GM18951 (cell line): ENCODE data around the gene YIF1A.
"Not testable (repeated sequence)": the region's sequence is repeated elsewhere in the genome, so short reads cannot be mapped to it uniquely, and the experiment has no call there.

Experiments used
- POLR2A ChIP-seq: IDR thresholded peaks from 4 replicates; pipeline ENCODE4 v1.6.1; 2011; ENCODE audit warnings: mild to moderate bottlenecking; ENCODE audit not compliant: insufficient read length, insufficient read depth; ENCODE audit errors: extremely low read depth
- in situ Hi-C: fragments of 300-500 bp; cut with MboI; formaldehyde crosslinking; loops from one replicate; pipeline ENCODE4 v1.12.0; 2022; ENCODE audit warnings: low sequenced_read_pairs, mixed read lengths, inconsistent platforms; ENCODE audit not compliant: unreplicated experiment

Gene YIF1A

GRCh38 chr11:66258473-66258893 is 30.5 kb downstream of the YIF1A start:
- TF ChIP-seq POLR2A = no peak
- in situ Hi-C loops = no loop called here

DNA sequence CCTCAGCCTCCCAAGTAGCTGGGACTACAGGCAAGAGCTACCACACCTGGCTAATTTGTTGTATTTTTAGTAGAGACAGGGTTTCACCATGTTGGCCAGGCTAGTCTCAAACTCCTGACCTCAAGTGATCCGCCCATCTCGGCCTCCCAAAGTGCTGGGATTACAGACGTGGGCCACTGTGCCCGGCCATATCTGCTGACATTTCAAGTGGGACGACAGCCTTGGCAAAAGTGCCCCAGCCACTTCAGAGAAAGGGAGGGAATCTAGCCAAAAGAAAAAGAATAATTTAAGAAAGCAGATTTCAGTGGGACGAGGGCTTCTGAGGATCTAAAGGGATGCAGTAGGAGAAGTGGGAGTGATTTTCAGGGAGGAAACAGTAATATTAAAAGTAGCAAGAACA is 35.9 kb downstream of the YIF1A start:
- in situ Hi-C loops = not testable (repeated sequence)

- TF ChIP-seq POLR2A = no peak
- in situ Hi-C loops = no loop called here
These were observed 37.1 kb downstream of the YIF1A start for GRCh38 chr11:66251809-66252208.

DNA sequence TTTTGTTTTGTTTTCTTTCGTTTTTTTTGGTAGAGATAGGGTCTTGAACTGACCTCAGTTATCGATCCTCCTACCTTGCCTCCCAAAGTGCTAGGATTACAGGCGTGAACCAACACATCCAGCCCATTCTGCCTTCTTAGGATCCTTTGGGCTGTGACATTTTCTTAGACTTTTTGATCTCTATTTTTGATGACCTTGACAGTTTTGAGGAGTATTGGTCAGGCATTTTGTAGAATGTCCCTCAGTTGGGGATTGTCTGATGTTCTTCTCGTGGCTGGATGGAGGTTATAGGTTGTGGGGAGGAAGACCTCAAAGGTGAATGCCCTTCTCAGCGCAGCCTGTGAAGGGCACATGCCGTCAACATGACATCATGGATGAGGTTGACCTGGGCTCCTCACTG is 40.0 kb downstream of the YIF1A start:
- TF ChIP-seq POLR2A = no peak
- in situ Hi-C loops = no loop called here

GRCh38 chr11:66247801-66248200 is 41.1 kb downstream of the YIF1A start:
- no peak for TF ChIP-seq POLR2A

DNA sequence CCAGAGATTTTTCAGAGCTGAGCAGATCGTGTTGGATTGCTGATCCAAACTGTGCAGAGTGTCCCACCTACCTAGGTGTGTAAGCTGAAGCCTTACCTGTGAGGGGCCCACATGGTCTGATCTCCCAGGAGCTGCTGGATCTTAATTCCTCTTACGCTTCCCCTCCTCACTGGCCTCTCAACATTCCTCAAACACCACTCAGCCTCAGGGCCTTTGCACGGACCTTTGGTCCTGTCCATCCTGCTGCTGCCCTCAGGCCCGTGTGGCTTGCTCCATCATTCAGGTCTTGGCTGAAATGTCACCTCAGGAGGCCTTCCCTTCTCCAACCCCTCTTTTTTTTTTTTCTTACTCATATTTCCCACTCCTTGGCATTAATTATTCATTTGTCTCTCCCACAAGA is 41.6 kb downstream of the YIF1A start:
- no peak for TF ChIP-seq POLR2A

More at GRCh38 chr11:66247801-66248200, 41.1 kb downstream of the YIF1A start:
- in situ Hi-C loops = no loop called here

DNA sequence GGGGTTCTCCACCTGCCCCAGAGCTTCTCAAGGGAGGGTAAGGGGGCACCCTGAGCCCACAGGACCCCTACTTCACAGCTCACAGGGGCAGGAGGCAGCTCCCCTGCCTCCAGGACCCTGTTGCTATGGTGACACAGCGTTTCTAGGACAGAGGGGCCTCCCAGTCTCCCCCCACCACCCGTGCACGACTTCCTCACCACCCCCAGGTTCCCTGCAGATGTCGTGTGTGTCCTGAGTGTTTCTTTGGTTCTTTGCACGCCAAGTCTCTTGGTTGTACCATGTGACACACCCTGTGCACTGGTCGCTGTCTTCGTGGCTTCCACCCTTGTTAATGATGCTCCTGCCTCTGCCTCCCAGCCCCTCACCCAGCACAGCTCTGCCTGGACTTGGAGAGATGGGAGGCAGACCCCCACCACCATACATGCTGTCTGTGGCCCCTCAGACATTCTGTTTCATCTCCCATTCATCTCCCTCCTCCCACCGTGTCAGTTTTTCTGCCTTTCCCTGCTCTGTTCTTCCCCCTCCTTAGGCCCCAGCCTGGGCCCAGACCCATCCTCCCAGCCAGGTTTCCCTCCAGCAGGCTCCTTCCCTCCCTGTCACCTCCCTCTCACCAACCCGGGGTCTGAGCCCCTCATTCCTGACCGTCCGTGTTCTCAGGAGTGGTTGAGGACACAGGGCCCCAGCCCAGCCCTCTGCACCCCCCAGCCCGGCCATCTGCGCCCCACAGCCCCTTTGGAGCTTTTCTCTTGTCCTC is 45.0 kb downstream of the YIF1A start:
- no peak for TF ChIP-seq POLR2A
- in situ Hi-C loops = no loop called here

More for the DNA sequence above, 41.6 kb downstream of the YIF1A start:
- in situ Hi-C loops = no loop called here

DNA sequence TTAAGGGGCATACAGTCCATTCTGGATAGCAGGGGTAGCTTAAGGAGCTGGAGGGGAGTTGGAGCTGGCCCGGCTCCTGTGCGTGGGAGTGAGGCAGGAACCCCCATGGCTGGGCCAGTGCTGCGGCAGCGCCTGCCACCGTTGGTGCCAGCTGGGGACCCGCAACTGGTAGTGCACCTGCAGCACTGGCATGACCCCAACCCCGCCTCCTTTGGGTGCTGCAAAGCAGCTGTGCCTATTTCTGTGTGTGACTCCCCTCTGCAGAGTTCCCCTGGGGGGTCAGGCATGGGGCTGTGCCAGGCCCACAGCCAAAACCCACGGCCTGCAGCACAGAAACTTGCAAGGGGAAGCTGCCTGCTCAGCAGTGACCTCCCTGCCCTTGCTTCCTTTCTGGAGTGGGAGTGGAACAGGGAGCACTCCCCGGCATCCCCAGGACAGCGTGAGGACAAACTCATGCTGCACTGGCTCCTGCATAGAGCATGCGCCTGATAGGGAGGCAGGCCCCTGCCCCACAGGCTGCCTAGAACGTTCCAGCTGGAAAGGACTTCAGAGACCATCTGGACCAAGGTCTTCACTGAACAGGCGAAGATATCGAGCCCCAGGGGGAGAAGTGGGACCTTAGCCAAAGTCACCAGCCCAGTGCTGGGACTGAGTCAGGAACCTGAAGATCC is 46.7 kb downstream of the YIF1A start:
- in situ Hi-C loops = no loop called here
- TF ChIP-seq POLR2A = no peak

DNA sequence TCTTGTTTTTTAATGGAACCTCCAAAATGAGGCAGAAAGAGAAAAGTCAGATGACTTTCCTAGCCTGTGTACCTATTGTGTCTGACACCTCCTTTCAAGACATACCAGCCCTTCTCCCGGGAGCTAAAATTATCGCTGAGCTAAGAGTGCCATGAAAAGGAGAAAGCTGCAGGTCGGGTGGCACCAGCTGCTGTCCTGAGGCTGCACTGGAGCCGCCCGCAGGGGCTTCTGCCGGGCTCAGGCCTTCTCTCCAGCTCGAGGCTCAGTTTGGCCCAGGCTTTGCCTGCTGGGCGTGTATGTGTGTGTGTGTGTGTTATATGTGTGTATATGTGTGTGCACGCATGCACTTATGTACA is 48.2 kb downstream of the YIF1A start:
- in situ Hi-C loops = no loop called here
- TF ChIP-seq POLR2A = no peak

DNA sequence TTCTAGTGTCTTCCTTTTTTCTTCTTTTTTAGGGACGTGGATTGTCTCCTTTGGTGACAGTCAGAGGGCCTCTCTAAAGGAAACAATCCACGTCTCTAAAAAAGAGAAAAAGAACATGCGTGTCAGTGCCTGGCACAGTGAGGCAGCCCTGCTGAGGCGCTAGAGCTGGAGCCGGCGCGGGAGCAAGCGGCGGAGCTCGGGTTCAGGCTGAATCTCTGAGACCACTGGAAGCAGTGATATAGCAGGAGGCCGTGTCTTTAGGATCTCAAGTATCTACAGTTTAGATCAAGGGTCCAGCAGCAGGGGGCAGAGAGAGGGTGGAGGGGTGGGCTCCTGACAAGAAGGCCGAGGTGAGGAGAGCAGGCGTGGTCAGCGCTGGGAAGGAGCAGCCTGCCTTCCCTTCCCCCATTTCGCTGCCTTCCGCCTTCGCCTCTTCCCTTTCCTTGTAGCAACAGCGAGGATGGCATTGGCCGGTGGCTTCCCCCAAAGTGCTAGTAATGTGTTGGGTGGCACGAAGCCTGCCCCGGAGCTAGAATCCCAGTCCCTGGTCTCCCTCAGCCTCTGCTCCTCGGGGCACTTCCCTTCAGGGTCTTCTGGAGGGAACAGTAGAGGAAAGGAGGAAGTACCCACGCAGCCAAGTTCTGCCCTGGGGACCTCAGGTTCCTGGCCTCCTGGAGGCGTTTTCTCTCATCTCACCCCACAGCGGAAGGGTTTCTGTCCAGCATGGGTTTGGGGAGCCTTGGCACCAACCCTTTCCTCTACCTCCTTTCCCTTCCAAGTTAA is 48.8 kb downstream of the YIF1A start:
- in situ Hi-C loops = no loop called here
- TF ChIP-seq POLR2A = no peak

DNA sequence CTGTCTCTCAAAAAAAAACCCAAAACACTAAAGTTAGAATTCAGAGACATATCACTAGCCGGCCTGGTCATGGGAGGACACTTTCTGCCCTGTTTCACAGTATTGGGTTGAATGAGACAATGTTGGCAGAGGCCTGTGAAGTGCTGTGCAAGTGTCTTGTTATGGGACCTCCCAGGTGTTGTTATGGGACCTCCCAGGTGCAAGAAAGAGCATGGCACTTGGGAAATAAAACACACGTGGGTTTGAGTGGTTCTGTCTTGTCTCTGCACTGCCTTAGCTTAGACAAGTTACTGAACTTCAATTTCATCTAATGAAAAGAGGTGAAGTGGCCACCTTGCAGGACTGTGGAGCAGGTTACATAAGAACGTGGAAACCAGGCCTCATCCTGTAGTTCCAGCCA is 49.4 kb downstream of the YIF1A start:
- in situ Hi-C loops = no loop called here
- no peak for TF ChIP-seq POLR2A

GRCh38 chr11:66238786-66239413 is 50.0 kb downstream of the YIF1A start:
- in situ Hi-C loops = no loop called here

GRCh38 chr11:66237867-66238266 is 51.1 kb downstream of the YIF1A start:
- in situ Hi-C loops = no loop called here
- no peak for TF ChIP-seq POLR2A

More at GRCh38 chr11:66238786-66239413, 50.0 kb downstream of the YIF1A start:
- no peak for TF ChIP-seq POLR2A
